GM12878 (cell line): Measurements from ENCODE around the gene TP53RK. TPM values are rescaled to one million over a fixed set of nuclear protein-coding genes. Genes with fewer than 3 reads are reported as not detected.
A peak's percentile ranks its signal among the peaks of the same experiment; 100 is the strongest.

Experiments
- BHLHE40 ChIP-seq, 2 experiments: fragments of 450-650 bp in 1 of 2; IDR thresholded peaks; 2 replicates each; pipeline ENCODE4 v1.6.1; 2011 to 2017; ENCODE audit warnings: low read depth in 2 of 2, borderline replicate concordance in 1 of 2, improper control_type of control experiment in 1 of 2, low read length in 1 of 2, mild to moderate bottlenecking in 1 of 2
- FOXK2 ChIP-seq: fragments of 450-650 bp; IDR thresholded peaks from 2 replicates; pipeline ENCODE4 v1.6.1; 2017; ENCODE audit warnings: mild to moderate bottlenecking, moderate library complexity
- IRF4 ChIP-seq: IDR thresholded peaks from 2 replicates; pipeline ENCODE4 v1.6.1; 2011; ENCODE audit warnings: low read depth, low read length
- RB1 ChIP-seq: fragments of 450-650 bp; formaldehyde crosslinking; IDR thresholded peaks from 2 replicates; pipeline ENCODE4 v1.6.1; 2017; ENCODE audit warnings: mild to moderate bottlenecking, borderline replicate concordance
- SMAD5 ChIP-seq: IDR thresholded peaks from 2 replicates; pipeline ENCODE4 v1.6.1; 2016; ENCODE audit warnings: antibody characterized with exemption, low read depth
- TAF1 ChIP-seq: IDR thresholded peaks from 2 replicates; pipeline ENCODE4 v1.6.1; 2011; ENCODE audit warnings: mild to moderate bottlenecking, low read depth, low read length, borderline replicate concordance
- TCF12 ChIP-seq: IDR thresholded peaks from 2 replicates; pipeline ENCODE4 v1.6.1; 2011; ENCODE audit warnings: low read depth, mild to moderate bottlenecking, low read length
- YY1 ChIP-seq: IDR thresholded peaks from 2 replicates; pipeline ENCODE4 v1.6.1; 2011; ENCODE audit warnings: low read depth, mild to moderate bottlenecking, low read length
- polyA plus RNA-seq, 11 experiments: library from polyadenylated mRNA; depleted of rRNA in 4 of 11; unstranded in 6 of 11; stranded (reverse) in 5 of 11; fragments of >200 nt; fragmentation: Nextera tagmentation in 4 of 11; fragmentation: Illumina TruSeq in 1 of 11; extraction: Ambion mirVana in 4 of 11; extraction: Trizol in 1 of 11; gene quantifications; 1 replicate in 1 of 11; 2 replicates in 10 of 11; pipeline versions ENCODE4 v1.2.1 to v1.2.3, GENCODE V29; 2011 to 2016; ENCODE audit warnings: inconsistent platforms in 2 of 11, missing spikeins in 2 of 11, low read depth in 1 of 11
- total RNA-seq, 4 experiments: library from RNA; depleted of rRNA in 3 of 4; stranded (reverse); fragments of >200 nt in 3 of 4; fragmentation: Illumina TruSeq in 1 of 4; extraction: Trizol in 1 of 4; gene quantifications; 2 replicates each; pipeline versions ENCODE4 v1.2.1 to v1.2.3, GENCODE V29; 2013 to 2021
- TF ChIP-seq, protein P1 (sequence below): fragments of 450-650 bp; IDR thresholded peaks from 2 replicates; pipeline ENCODE4 v1.6.1; 2018; ENCODE audit warnings: mild to moderate bottlenecking, low read depth, moderate library complexity; ENCODE audit not compliant: partially characterized antibody
- TF ChIP-seq, protein P2 (sequence below): fragments of 450-650 bp; IDR thresholded peaks from 2 replicates; pipeline ENCODE4 v1.6.1; 2016; ENCODE audit warnings: mild to moderate bottlenecking
- TF ChIP-seq, protein P3 (sequence below): fragments of 450-650 bp; IDR thresholded peaks from 2 replicates; pipeline ENCODE4 v1.6.1; 2018; ENCODE audit warnings: borderline replicate concordance, mild to moderate bottlenecking; ENCODE audit not compliant: partially characterized antibody

TP53RK gene
- total and polyA plus RNA-seq, 10 of the 15 experiments (the other 5 are each of a cell fraction or from before 2014, with no cell fraction given) = 3.8 to 23.1 (median 16.1) TPM

GRCh38 chr20:46689082-46689753 is at the start of gene TP53RK (continued):
- TF ChIP-seq, protein P1, sequence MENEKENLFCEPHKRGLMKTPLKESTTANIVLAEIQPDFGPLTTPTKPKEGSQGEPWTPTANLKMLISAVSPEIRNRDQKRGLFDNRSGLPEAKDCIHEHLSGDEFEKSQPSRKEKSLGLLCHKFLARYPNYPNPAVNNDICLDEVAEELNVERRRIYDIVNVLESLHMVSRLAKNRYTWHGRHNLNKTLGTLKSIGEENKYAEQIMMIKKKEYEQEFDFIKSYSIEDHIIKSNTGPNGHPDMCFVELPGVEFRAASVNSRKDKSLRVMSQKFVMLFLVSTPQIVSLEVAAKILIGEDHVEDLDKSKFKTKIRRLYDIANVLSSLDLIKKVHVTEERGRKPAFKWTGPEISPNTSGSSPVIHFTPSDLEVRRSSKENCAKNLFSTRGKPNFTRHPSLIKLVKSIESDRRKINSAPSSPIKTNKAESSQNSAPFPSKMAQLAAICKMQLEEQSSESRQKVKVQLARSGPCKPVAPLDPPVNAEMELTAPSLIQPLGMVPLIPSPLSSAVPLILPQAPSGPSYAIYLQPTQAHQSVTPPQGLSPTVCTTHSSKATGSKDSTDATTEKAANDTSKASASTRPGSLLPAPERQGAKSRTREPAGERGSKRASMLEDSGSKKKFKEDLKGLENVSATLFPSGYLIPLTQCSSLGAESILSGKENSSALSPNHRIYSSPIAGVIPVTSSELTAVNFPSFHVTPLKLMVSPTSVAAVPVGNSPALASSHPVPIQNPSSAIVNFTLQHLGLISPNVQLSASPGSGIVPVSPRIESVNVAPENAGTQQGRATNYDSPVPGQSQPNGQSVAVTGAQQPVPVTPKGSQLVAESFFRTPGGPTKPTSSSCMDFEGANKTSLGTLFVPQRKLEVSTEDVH = no peak
- no peak for TF ChIP-seq IRF4
- peak; percentile 10; the same call in 1 of the 2 replicates for TF ChIP-seq FOXK2
- TF ChIP-seq BHLHE40 (IDR thresholded peaks at IDR 0.05; ENCODE audit: borderline replicate concordance in 1 of 2, low read depth in 2 of 2, low read length in 1 of 2) = peak in 1 of 2 experiments; percentile 40; a peak in 2 of 4 replicates
- TF ChIP-seq SMAD5 = peak; percentile 26; the same call in 1 of the 2 replicates
- TF ChIP-seq, protein P2, sequence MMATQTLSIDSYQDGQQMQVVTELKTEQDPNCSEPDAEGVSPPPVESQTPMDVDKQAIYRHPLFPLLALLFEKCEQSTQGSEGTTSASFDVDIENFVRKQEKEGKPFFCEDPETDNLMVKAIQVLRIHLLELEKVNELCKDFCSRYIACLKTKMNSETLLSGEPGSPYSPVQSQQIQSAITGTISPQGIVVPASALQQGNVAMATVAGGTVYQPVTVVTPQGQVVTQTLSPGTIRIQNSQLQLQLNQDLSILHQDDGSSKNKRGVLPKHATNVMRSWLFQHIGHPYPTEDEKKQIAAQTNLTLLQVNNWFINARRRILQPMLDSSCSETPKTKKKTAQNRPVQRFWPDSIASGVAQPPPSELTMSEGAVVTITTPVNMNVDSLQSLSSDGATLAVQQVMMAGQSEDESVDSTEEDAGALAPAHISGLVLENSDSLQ = peak; percentile 53; the same call in 1 of the 2 replicates
- TF ChIP-seq RB1 = 0 out of 2 replicates have a peak, but pooled peaks have one; percentile 64
- TF ChIP-seq, protein P3, sequence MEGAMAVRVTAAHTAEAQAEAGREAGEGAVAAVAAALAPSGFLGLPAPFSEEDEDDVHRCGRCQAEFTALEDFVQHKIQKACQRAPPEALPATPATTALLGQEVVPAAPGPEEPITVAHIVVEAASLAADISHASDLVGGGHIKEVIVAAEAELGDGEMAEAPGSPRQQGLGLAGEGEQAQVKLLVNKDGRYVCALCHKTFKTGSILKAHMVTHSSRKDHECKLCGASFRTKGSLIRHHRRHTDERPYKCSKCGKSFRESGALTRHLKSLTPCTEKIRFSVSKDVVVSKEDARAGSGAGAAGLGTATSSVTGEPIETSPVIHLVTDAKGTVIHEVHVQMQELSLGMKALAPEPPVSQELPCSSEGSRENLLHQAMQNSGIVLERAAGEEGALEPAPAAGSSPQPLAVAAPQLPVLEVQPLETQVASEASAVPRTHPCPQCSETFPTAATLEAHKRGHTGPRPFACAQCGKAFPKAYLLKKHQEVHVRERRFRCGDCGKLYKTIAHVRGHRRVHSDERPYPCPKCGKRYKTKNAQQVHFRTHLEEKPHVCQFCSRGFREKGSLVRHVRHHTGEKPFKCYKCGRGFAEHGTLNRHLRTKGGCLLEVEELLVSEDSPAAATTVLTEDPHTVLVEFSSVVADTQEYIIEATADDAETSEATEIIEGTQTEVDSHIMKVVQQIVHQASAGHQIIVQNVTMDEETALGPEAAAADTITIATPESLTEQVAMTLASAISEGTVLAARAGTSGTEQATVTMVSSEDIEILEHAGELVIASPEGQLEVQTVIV = peak; percentile 39
- TF ChIP-seq TAF1 = peak; percentile 84; the same call in 1 of the 2 replicates
- peak; percentile 95 for TF ChIP-seq YY1
- TF ChIP-seq TCF12 = peak; percentile 70
